ENCODE data around the gene TNNI2. TPM values are rescaled to one million over a fixed set of nuclear protein-coding genes. Genes with fewer than 3 reads are reported as not detected.

The TNNI2 gene
- total RNA-seq, 1 experiment from 2014 or later: not detected

GRCh38 chr11:1820463-1821325, 18.1 kb upstream of the TNNI2 start:
- no CpG with 5 or more reads among the region's 14 CpGs for WGBS (ENCODE audit: extremely low coverage, insufficient read length, low lambda C conversion rate)
- Histone ChIP-seq H2BK5ac (ENCODE audit: insufficient read length, low read length) (no peak overlapping the region), H4K8ac (replicated peaks; ENCODE audit: insufficient read length, low read depth, low read length) (no peak overlapping the region), H3K27me3 (ENCODE audit: insufficient read depth, low read length) (no peaks in the 10 kb centered on the region), H2BK20ac (ENCODE audit: low read depth, low read length, poor library complexity, severe bottlenecking) (no peak overlapping the region), H3K56ac (ENCODE audit: insufficient read length, low read depth, low read length) (no peak overlapping the region), H3K9ac (ENCODE audit: extremely low read depth, insufficient read length, low read length) (no peak overlapping the region), H4K20me1 (ENCODE audit: control insufficient read depth, insufficient read depth, insufficient read length) (no peaks in the 10 kb centered on the region), H2AFZ (ENCODE audit: low read length) (no peak overlapping the region), H3K4me2 (ENCODE audit: insufficient read depth, insufficient read length, low read length) (no peak overlapping the region), H3K79me2 (ENCODE audit: insufficient read depth, low read length) (no peaks in the 10 kb centered on the region), H3K4me1 (ENCODE audit: insufficient read depth, low read length) (no peaks in the 10 kb centered on the region), H3T11ph (ENCODE audit: low read length) (no peak overlapping the region), H3K4ac (ENCODE audit: low read depth, low read length) (no peak overlapping the region), H3K14ac (ENCODE audit: insufficient read depth, low read length) (no peak overlapping the region; the same call in 1 of the 2 replicates), H3K18ac (ENCODE audit: insufficient read length, low read depth, low read length) (no peak overlapping the region), H2AK5ac (ENCODE audit: insufficient read length, low read length) (no peak overlapping the region), H3K9me3 (ENCODE audit: control insufficient read depth, low read depth, low read length) (no peaks in the 10 kb centered on the region), H2BK15ac (ENCODE audit: low read depth, low read length) (no peak overlapping the region), H3K27ac (ENCODE audit: insufficient read length, low read depth, low read length) (no peak overlapping the region), H3K23ac (ENCODE audit: insufficient read length, low read depth, low read length) (no peak overlapping the region), H3K79me1 (ENCODE audit: insufficient read depth, low read depth, low read length, poor library complexity, severe bottlenecking) (no peaks in the 10 kb centered on the region), H4K5ac (ENCODE audit: insufficient read length, low read depth, low read length) (no peak overlapping the region), H2BK12ac (ENCODE audit: insufficient read length, low read depth, low read length) (no peak overlapping the region), H4K91ac (ENCODE audit: insufficient read length, low read depth, low read length) (no peak overlapping the region), H2BK120ac (ENCODE audit: low read depth, low read length, poor library complexity, severe bottlenecking) (no peak overlapping the region), H3K23me2 (ENCODE audit: insufficient read length, low read depth, low read length, poor library complexity, severe bottlenecking) (no peaks in the 10 kb centered on the region)
- no peak overlapping the region for H3K4me3 Mint-ChIP-seq
- TF ChIP-seq, protein P1, sequence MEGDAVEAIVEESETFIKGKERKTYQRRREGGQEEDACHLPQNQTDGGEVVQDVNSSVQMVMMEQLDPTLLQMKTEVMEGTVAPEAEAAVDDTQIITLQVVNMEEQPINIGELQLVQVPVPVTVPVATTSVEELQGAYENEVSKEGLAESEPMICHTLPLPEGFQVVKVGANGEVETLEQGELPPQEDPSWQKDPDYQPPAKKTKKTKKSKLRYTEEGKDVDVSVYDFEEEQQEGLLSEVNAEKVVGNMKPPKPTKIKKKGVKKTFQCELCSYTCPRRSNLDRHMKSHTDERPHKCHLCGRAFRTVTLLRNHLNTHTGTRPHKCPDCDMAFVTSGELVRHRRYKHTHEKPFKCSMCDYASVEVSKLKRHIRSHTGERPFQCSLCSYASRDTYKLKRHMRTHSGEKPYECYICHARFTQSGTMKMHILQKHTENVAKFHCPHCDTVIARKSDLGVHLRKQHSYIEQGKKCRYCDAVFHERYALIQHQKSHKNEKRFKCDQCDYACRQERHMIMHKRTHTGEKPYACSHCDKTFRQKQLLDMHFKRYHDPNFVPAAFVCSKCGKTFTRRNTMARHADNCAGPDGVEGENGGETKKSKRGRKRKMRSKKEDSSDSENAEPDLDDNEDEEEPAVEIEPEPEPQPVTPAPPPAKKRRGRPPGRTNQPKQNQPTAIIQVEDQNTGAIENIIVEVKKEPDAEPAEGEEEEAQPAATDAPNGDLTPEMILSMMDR (conservative IDR thresholded peaks at IDR 0.05): no peak
- H3K27ac Mint-ChIP-seq: no peak overlapping the region
- H3K27me3 Mint-ChIP-seq (ENCODE audit: low read depth): peaks cover 41% of the 10 kb centered on the region
- no peaks in the 10 kb centered on the region for H3K4me1 Mint-ChIP-seq
- DNase-seq: no peak
- no peaks in the 10 kb centered on the region for H3K36me3 Mint-ChIP-seq (ENCODE audit: insufficient read depth in 1 of 3, low read depth in 3 of 3)
- peaks cover 6 to 7% of the 10 kb centered on the region in 2 experiments; a peak in 3 of 5 replicates for H3K9me3 Mint-ChIP-seq

All from H9 (cell line).